Measurements from ENCODE around the gene CADM2. TPM values are rescaled to one million over a fixed set of nuclear protein-coding genes. Genes with fewer than 3 reads are reported as not detected.
"Not testable (repeated sequence)": the region's sequence is repeated elsewhere in the genome, so short reads cannot be mapped to it uniquely, and the experiment has no call there.

CADM2 gene
- total RNA-seq, 2 experiments from 2014 or later = not detected

- DNase-seq; H3K27me3 Mint-ChIP-seq (ENCODE audit: low read depth); H3K27ac Mint-ChIP-seq; H3K9me3 Mint-ChIP-seq; H3K36me3 Mint-ChIP-seq (ENCODE audit: low read depth); H3K4me1 Mint-ChIP-seq (ENCODE audit: low read depth); intact Hi-C loops (cut with micrococcal nuclease); H3K4me3 Mint-ChIP-seq; CTCF ChIA-PET: not testable (repeated sequence)
Observed at GRCh38 chr3:85132864-85133263, 174.1 kb downstream of the CADM2 start.

- intact Hi-C loops (cut with micrococcal nuclease); H3K9me3 Mint-ChIP-seq; H3K27ac Mint-ChIP-seq; H3K4me3 Mint-ChIP-seq; H3K36me3 Mint-ChIP-seq (ENCODE audit: low read depth); H3K27me3 Mint-ChIP-seq (ENCODE audit: low read depth); H3K4me1 Mint-ChIP-seq (ENCODE audit: low read depth); DNase-seq; CTCF ChIA-PET: not testable (repeated sequence)
Observed at GRCh38 chr3:85133691-85134420, 175.1 kb downstream of the CADM2 start.

GRCh38 chr3:85142626-85143025 lies 183.8 kb downstream of the CADM2 start:
- no peak overlapping the region for H3K4me3 Mint-ChIP-seq
- no peak overlapping the region for H3K27ac Mint-ChIP-seq
- no peaks in the 10 kb centered on the region for H3K4me1 Mint-ChIP-seq (ENCODE audit: low read depth)
- DNase-seq = no peak
- no peaks in the 10 kb centered on the region for H3K27me3 Mint-ChIP-seq (ENCODE audit: low read depth)
- H3K36me3 Mint-ChIP-seq (ENCODE audit: low read depth) = no peaks in the 10 kb centered on the region
- H3K9me3 Mint-ChIP-seq = peaks cover 2% of the 10 kb centered on the region
- intact Hi-C loops (cut with micrococcal nuclease) = no loop called here
- CTCF ChIA-PET = no interaction called here

DNA sequence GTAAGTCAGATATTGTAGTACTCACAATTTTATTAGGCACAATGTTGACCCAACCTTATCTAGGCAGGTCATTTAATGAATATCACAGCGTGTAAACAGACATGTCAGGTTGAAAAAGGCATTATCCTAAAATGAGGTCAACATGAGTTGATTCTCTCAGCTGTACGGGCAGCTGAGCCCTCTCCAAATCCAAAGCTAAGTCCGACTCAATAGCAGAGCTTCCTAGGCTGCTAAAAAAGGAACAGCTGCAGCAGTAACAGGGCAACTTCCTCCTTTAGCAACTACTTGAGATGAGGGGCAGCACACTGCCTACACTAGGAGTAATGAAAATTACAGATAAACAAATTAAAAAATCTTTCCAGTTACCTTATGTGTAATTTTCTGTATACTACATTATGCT lies 189.2 kb downstream of the CADM2 start:
- H3K27me3 Mint-ChIP-seq (ENCODE audit: low read depth) = no peaks in the 10 kb centered on the region
- no peak overlapping the region for H3K27ac Mint-ChIP-seq
- no peaks in the 10 kb centered on the region for H3K4me1 Mint-ChIP-seq (ENCODE audit: low read depth)
- DNase-seq = no peak
- H3K9me3 Mint-ChIP-seq = peaks cover 2% of the 10 kb centered on the region
- no peak overlapping the region for H3K4me3 Mint-ChIP-seq
- no peaks in the 10 kb centered on the region for H3K36me3 Mint-ChIP-seq (ENCODE audit: low read depth)
- intact Hi-C loops (cut with micrococcal nuclease) = no loop called here
- CTCF ChIA-PET = no interaction called here

DNA sequence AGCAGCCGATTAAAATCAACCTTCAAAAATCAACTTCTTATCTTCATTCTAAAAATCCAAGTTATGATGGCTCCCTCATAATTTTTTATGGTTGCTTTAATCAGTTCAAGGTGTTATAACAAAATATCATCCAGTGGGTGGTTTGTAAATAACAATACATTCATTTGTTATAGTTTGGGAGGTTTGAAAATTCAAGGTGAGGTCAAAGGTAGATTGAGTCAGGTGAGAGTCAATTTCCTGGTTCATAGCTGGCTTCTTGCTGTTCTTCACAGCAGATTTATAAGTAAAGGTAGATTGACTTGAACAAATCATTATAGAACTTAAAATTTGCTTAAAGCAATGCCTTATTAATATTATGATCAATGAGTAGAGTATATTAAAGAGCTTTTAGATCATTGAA lies 192.8 kb downstream of the CADM2 start:
- H3K27me3 Mint-ChIP-seq (ENCODE audit: low read depth) = no peaks in the 10 kb centered on the region
- no peak overlapping the region for H3K4me3 Mint-ChIP-seq
- peaks cover 5% of the 10 kb centered on the region for H3K9me3 Mint-ChIP-seq
- no peak for DNase-seq
- H3K27ac Mint-ChIP-seq = no peak overlapping the region
- H3K36me3 Mint-ChIP-seq (ENCODE audit: low read depth) = no peaks in the 10 kb centered on the region
- CTCF ChIA-PET = no interaction called here
- no peaks in the 10 kb centered on the region for H3K4me1 Mint-ChIP-seq (ENCODE audit: low read depth)
- intact Hi-C loops (cut with micrococcal nuclease) = no loop called here

DNA sequence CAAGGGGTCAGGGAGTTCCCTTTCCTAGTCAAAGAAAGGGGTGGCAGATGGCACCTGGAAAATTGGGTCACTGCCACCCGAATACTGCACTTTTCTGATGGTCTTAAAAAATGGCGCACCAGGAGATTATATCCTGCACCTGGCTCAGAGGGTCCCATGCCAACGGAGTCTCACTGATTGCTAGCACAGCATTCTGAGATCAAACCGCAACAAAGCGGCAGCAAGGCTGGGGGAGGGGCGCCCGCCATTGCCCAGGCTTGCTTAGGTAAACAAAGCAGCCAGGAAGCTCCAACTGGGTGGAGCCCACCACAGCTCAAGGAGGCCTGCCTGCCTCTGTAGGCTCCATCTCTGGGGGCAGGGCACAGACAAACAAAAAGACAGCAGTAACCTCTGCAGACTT lies 194.5 kb downstream of the CADM2 start:
- H3K27me3 Mint-ChIP-seq (ENCODE audit: low read depth); CTCF ChIA-PET; intact Hi-C loops (cut with micrococcal nuclease); H3K27ac Mint-ChIP-seq; H3K9me3 Mint-ChIP-seq; H3K36me3 Mint-ChIP-seq (ENCODE audit: low read depth); H3K4me1 Mint-ChIP-seq (ENCODE audit: low read depth); DNase-seq; H3K4me3 Mint-ChIP-seq: not testable (repeated sequence)

DNA sequence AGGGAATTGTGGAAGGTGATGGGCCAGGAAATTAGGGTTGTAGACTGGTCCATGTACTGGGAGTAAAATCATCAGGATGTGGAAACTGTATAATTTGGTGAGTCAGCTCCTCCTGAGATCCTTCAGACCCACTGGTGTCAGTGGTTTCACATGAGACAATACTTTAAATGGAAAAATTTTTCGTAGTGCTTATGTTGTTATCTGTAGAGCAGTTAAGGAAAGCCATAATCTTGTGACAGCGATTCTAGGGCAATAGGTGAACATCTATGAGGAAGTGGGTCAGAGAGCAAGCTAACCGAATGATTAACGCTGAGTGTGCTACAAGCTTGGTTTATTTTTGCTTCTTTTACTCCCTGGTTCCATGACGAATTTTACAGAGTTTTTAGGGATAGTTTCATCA lies 200.6 kb downstream of the CADM2 start:
- intact Hi-C loops (cut with micrococcal nuclease) = no loop called here
- Mint-ChIP-seq H3K36me3 (ENCODE audit: low read depth) (no peaks in the 10 kb centered on the region), H3K9me3 (peaks cover 12% of the 10 kb centered on the region), H3K27me3 (ENCODE audit: low read depth) (no peaks in the 10 kb centered on the region), H3K4me1 (ENCODE audit: low read depth) (no peaks in the 10 kb centered on the region), H3K4me3 (no peak overlapping the region), H3K27ac (no peak overlapping the region)
- DNase-seq = no peak
- CTCF ChIA-PET = no interaction called here

GRCh38 chr3:85161544-85161943 lies 202.8 kb downstream of the CADM2 start:
- no peaks in the 10 kb centered on the region for H3K36me3 Mint-ChIP-seq (ENCODE audit: low read depth)
- no peak overlapping the region for H3K27ac Mint-ChIP-seq
- H3K4me1 Mint-ChIP-seq (ENCODE audit: low read depth) = no peaks in the 10 kb centered on the region
- H3K27me3 Mint-ChIP-seq (ENCODE audit: low read depth) = no peaks in the 10 kb centered on the region
- intact Hi-C loops (cut with micrococcal nuclease) = no loop called here
- H3K4me3 Mint-ChIP-seq = no peak overlapping the region
- peaks cover 12% of the 10 kb centered on the region for H3K9me3 Mint-ChIP-seq
- no peak for DNase-seq
- CTCF ChIA-PET = no interaction called here

GRCh38 chr3:85162905-85163304 lies 204.1 kb downstream of the CADM2 start:
- Mint-ChIP-seq H3K36me3 (ENCODE audit: low read depth) (no peaks in the 10 kb centered on the region), H3K4me3 (no peak overlapping the region), H3K27me3 (ENCODE audit: low read depth) (no peaks in the 10 kb centered on the region), H3K27ac (no peak overlapping the region), H3K9me3 (peaks cover 9% of the 10 kb centered on the region), H3K4me1 (ENCODE audit: low read depth) (no peaks in the 10 kb centered on the region)
- intact Hi-C loops (cut with micrococcal nuclease) = no loop called here
- CTCF ChIA-PET = no interaction called here
- no peak for DNase-seq

DNA sequence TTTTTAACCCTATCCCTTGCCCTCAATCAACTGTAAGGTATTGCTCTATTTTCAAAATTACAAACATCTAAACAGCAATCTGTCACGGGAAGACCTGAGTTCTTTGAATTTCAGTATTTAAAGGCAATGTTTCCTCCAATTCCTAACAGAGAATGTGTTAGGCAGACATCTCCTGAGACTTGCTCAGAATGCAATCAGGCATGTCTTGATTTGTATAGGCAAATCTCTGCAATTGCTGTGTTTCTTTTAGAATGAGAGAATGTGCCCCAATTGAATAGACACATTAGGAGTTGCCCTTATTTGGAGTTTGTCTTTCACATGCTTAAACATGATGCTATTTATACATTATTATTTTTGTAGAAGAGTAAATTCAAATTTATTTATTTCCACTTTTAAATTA lies 205.6 kb downstream of the CADM2 start:
- intact Hi-C loops (cut with micrococcal nuclease) = no loop called here
- DNase-seq = no peak
- Mint-ChIP-seq H3K36me3 (ENCODE audit: low read depth) (no peaks in the 10 kb centered on the region), H3K4me3 (no peak overlapping the region), H3K9me3 (peaks cover 2% of the 10 kb centered on the region), H3K27me3 (ENCODE audit: low read depth) (no peaks in the 10 kb centered on the region), H3K27ac (no peak overlapping the region), H3K4me1 (ENCODE audit: low read depth) (no peaks in the 10 kb centered on the region)
- CTCF ChIA-PET = no interaction called here

- H3K36me3 Mint-ChIP-seq (ENCODE audit: low read depth) = no peaks in the 10 kb centered on the region
- peaks cover 2% of the 10 kb centered on the region for H3K9me3 Mint-ChIP-seq
- H3K27ac Mint-ChIP-seq = no peak overlapping the region
- DNase-seq = no peak
- CTCF ChIA-PET = no interaction called here
- no peak overlapping the region for H3K4me3 Mint-ChIP-seq
- no peaks in the 10 kb centered on the region for H3K4me1 Mint-ChIP-seq (ENCODE audit: low read depth)
- intact Hi-C loops (cut with micrococcal nuclease) = no loop called here
- no peaks in the 10 kb centered on the region for H3K27me3 Mint-ChIP-seq (ENCODE audit: low read depth)
Observed at GRCh38 chr3:85167576-85167975, 208.8 kb downstream of the CADM2 start.

GRCh38 chr3:85170646-85171045 lies 211.9 kb downstream of the CADM2 start:
- H3K9me3 Mint-ChIP-seq = peaks cover 7% of the 10 kb centered on the region
- no peaks in the 10 kb centered on the region for H3K4me1 Mint-ChIP-seq (ENCODE audit: low read depth)
- no peaks in the 10 kb centered on the region for H3K27me3 Mint-ChIP-seq (ENCODE audit: low read depth)
- intact Hi-C loops (cut with micrococcal nuclease) = no loop called here
- H3K36me3 Mint-ChIP-seq (ENCODE audit: low read depth) = no peaks in the 10 kb centered on the region
- no peak for DNase-seq
- no peak overlapping the region for H3K27ac Mint-ChIP-seq
- CTCF ChIA-PET = interaction anchor here (0.6 kb wide), 1 partner anchor 801 kb away, joined by 3 read pairs; no protein-coding TSS in a partner anchor
- no peak overlapping the region for H3K4me3 Mint-ChIP-seq

DNA sequence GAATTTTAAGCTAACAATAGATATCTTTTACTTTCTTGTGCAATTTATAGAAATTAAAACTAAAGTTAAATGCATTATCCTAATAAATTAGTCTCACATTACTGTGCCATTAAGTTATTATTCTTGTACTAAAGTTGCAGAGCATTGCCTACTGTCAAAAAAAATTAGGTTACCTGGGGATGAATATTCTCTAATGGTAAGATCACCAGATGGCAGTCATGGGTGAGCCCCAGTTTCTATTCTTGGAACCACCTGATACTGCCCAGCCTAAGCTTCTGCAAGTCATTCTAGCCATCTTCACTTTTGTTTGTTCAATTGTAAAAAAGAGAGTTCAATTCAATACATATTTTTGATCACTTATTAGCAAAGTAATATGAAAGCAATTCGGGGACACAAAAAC lies 213.2 kb downstream of the CADM2 start:
- Mint-ChIP-seq H3K9me3 (peaks cover 7% of the 10 kb centered on the region), H3K4me1 (ENCODE audit: low read depth) (no peaks in the 10 kb centered on the region), H3K36me3 (ENCODE audit: low read depth) (no peaks in the 10 kb centered on the region), H3K27ac (no peak overlapping the region), H3K4me3 (no peak overlapping the region), H3K27me3 (ENCODE audit: low read depth) (no peaks in the 10 kb centered on the region)
- CTCF ChIA-PET = no interaction called here
- intact Hi-C loops (cut with micrococcal nuclease) = no loop called here
- no peak for DNase-seq

Data from activated naive CD4-positive, alpha-beta T cell treated with anti-CD3 and anti-CD28 coated beads for 36 hours (primary cell).